Common myeloid progenitor, CD34-positive (primary cell): Measurements from ENCODE around the gene UBL5.

Source experiments
- CTCF ChIA-PET: fragments of 350-600 bp; sonication (Branson Sonifier 250); formaldehyde crosslinking; loops from one replicate; lab custom pipeline; 2021; ENCODE audit warnings: antibody characterized with exemption; lab: Charles Lee
- POLR2A ChIA-PET: fragments of 350-600 bp; sonication (Branson Sonifier 250); formaldehyde crosslinking; loops from one replicate; lab custom pipeline; 2021; ENCODE audit warnings: antibody characterized with exemption; lab: Charles Lee
- DNase-seq, 3 donors: peaks; one replicate each; pipeline versions ENCODE4 v3.0.0 to v3.0.0-alpha.2; 2013
- H3K27ac ChIP-seq, 2 experiments: 1 replicate in 1 of 2; 2 replicates in 1 of 2; pipeline ENCODE4 v1.7.0; 2013; ENCODE audit warnings: inconsistent platforms in 2 of 2, low read length in 2 of 2, mild to moderate bottlenecking in 2 of 2, low read depth in 1 of 2, moderate library complexity in 1 of 2; ENCODE audit not compliant: severe bottlenecking in 2 of 2, insufficient read depth in 1 of 2, poor library complexity in 1 of 2
- H3K27me3 ChIP-seq, 5 experiments: replicated peaks in 2 of 5; 1 replicate in 3 of 5; 2 replicates in 2 of 5; pipeline versions ENCODE4 v1.6.1 to v1.7.0; 2013; ENCODE audit warnings: low read length in 4 of 5, mild to moderate bottlenecking in 2 of 5, moderate library complexity in 2 of 5, inconsistent platforms in 1 of 5; ENCODE audit not compliant: insufficient read depth in 5 of 5, control insufficient read depth in 4 of 5
- H3K36me3 ChIP-seq, 4 experiments: 1 replicate in 2 of 4; 2 replicates in 2 of 4; pipeline versions ENCODE4 v1.6.1 to v1.7.0; 2013; ENCODE audit warnings: low read length in 3 of 4, control low read depth in 1 of 4, mild to moderate bottlenecking in 1 of 4; ENCODE audit not compliant: control insufficient read depth in 4 of 4, insufficient read depth in 4 of 4
- H3K4me1 ChIP-seq, 4 experiments: 1 replicate in 3 of 4; 2 replicates in 1 of 4; pipeline versions ENCODE4 v1.6.1 to v1.7.1; 2013; ENCODE audit warnings: low read length in 3 of 4, mild to moderate bottlenecking in 3 of 4, control low read depth in 1 of 4, inconsistent platforms in 1 of 4, moderate library complexity in 1 of 4; ENCODE audit not compliant: control insufficient read depth in 4 of 4, insufficient read depth in 4 of 4; ENCODE audit errors: control extremely low read depth in 1 of 4
- H3K4me3 ChIP-seq, 7 experiments: 1 replicate in 4 of 7; 2 replicates in 3 of 7; pipeline versions ENCODE4 v1.5.1 to v1.7.0; 2013; ENCODE audit warnings: mild to moderate bottlenecking in 7 of 7, low read length in 6 of 7, moderate library complexity in 6 of 7, inconsistent platforms in 2 of 7, low read depth in 2 of 7, control low read depth in 1 of 7; ENCODE audit not compliant: insufficient read depth in 4 of 7, control insufficient read depth in 1 of 7; ENCODE audit errors: extremely low read depth in 1 of 7
- H3K9me3 ChIP-seq, 5 experiments: 1 replicate in 4 of 5; 2 replicates in 1 of 5; pipeline versions ENCODE4 v1.6.1 to v1.7.1; 2013; ENCODE audit warnings: low read length in 4 of 5, mild to moderate bottlenecking in 2 of 5, inconsistent platforms in 1 of 5, low read depth in 1 of 5, moderate library complexity in 1 of 5; ENCODE audit not compliant: control insufficient read depth in 4 of 5, insufficient read depth in 2 of 5; ENCODE audit errors: control extremely low read depth in 1 of 5
- WGBS: methylation state at CpG from one replicate; pipeline ENCODE4 v1.1.5; 2013; ENCODE audit not compliant: insufficient coverage; 5-methylcytosine and 5-hydroxymethylcytosine counted together

The UBL5 gene

DNA sequence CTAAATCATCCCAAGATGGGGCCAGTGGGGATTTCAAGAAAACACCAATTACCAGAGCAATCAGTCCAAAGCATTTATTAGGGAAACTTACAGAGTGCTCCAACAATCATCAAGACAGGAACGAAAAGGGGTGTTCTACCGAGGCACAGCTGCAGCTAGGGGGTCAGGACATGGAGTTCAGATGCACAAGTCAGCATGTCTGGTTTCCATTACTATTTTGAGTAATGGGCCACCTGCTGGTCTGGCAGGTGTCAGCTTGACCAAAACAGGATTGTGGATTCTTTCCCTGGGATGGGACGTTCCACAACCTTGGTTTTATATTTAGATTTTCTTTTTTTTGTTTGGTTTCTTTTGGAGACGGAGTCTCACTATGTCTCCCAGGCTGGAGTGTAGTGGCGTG, 3.9 kb upstream of the UBL5 start:
- 100% methylated on average over 3 of the region's 5 CpGs for WGBS
- CTCF ChIA-PET: no interaction called here

GRCh38 chr19:9828551-9829063, 889 bp downstream of the UBL5 start:
- DNase-seq: no peak
- Histone ChIP-seq H3K4me1 (peaks cover 5 to 24% (median 16%) of the 10 kb centered on the region in 4 experiments), H3K36me3 (peaks cover 0 to 16% (median 11%) of the 10 kb centered on the region in 4 experiments), H3K27me3 (no peaks in the 10 kb centered on the region), H3K4me3 (peak overlapping the region; percentile 75 to 99 (median 94)), H3K9me3 (no peaks in the 10 kb centered on the region), H3K27ac (peak overlapping the region in 1 of 2 experiments; percentile 90)
- ChIA-PET CTCF (no interaction called here), POLR2A (interaction anchor here (0.6 to 1.9 kb wide), 2 partner anchors 10 to 36 kb away, joined by 4 to 6 read pairs; partner anchors contain the start of gene FBXL12)
- WGBS: 48% methylated on average over 11 of the region's 13 CpGs

More for the DNA sequence above, 3.9 kb upstream of the UBL5 start:
- Histone ChIP-seq H3K27ac (no peak overlapping the region), H3K36me3 (peaks cover 0 to 2% (median 1%) of the 10 kb centered on the region in 4 experiments), H3K27me3 (no peaks in the 10 kb centered on the region), H3K9me3 (no peaks in the 10 kb centered on the region), H3K4me1 (peaks cover 5 to 27% (median 20%) of the 10 kb centered on the region in 4 experiments), H3K4me3 (no peak overlapping the region)
- POLR2A ChIA-PET: no interaction called here
- DNase-seq: no peak

GRCh38 chr19:9834307-9834725, 6.6 kb downstream of the UBL5 start:
- Histone ChIP-seq H3K9me3 (no peaks in the 10 kb centered on the region), H3K36me3 (peaks cover 0 to 29% (median 17%) of the 10 kb centered on the region in 4 experiments), H3K4me1 (peaks cover 5 to 15% (median 12%) of the 10 kb centered on the region in 4 experiments), H3K27ac (no peak overlapping the region), H3K27me3 (no peaks in the 10 kb centered on the region), H3K4me3 (peak overlapping the region in 6 of 7 experiments; percentile 67 to 99 (median 82))
- ChIA-PET CTCF (interaction anchor here (0.6 kb wide), 1 partner anchor 373 kb away, joined by 3 read pairs; no protein-coding TSS in a partner anchor), POLR2A (no interaction called here)
- 81% methylated on average over 3 of the region's 6 CpGs for WGBS
- no peak for DNase-seq

GRCh38 chr19:9834726-9835506, 7.2 kb downstream of the UBL5 start, which contains the start of gene PIN1:
Gene PIN1, plus strand, starts transcription at chr19:9835318. Its CDS starts 27 bp downstream, at chr19:9835345.
- ChIA-PET CTCF (interaction anchor here (0.6 kb wide), 1 partner anchor 372 kb away, joined by 3 read pairs; no protein-coding TSS in a partner anchor), POLR2A (interaction anchor here (0.6 kb wide), 2 partner anchors 36 to 807 kb away, joined by 3 to 4 read pairs; no protein-coding TSS in a partner anchor)
- under 1% methylated on average over 67 of the region's 73 CpGs for WGBS
- peaks cover 0 to 31% (median 19%) of the 10 kb centered on the region in 4 experiments for H3K36me3 ChIP-seq
- no peaks in the 10 kb centered on the region for H3K9me3 ChIP-seq
- DNase-seq: peak; percentile 98 to 99 (median 99)
- peak within 1 kb of the TSS; percentile 67 to 99 (median 80) for H3K4me3 ChIP-seq
- H3K27ac ChIP-seq: peak within 1 kb of the TSS in 1 of 2 experiments; percentile 77
- peaks cover 5 to 14% (median 12%) of the 10 kb centered on the region in 4 experiments for H3K4me1 ChIP-seq
- no peaks in the 10 kb centered on the region for H3K27me3 ChIP-seq

GRCh38 chr19:9835507-9835949, 7.8 kb downstream of the UBL5 start:
- Histone ChIP-seq H3K4me1 (peaks cover 5 to 14% (median 12%) of the 10 kb centered on the region in 4 experiments), H3K27me3 (no peaks in the 10 kb centered on the region), H3K36me3 (peaks cover 0 to 28% (median 19%) of the 10 kb centered on the region in 4 experiments), H3K4me3 (peak overlapping the region; percentile 67 to 99 (median 80)), H3K9me3 (no peaks in the 10 kb centered on the region), H3K27ac (peak overlapping the region in 1 of 2 experiments; percentile 77)
- WGBS: 5% methylated on average over 24 of the region's 28 CpGs
- ChIA-PET POLR2A (interaction anchor here (0.6 kb wide), 2 partner anchors 36 to 807 kb away, joined by 3 to 4 read pairs; no protein-coding TSS in a partner anchor), CTCF (no interaction called here)
- DNase-seq: no peak

GRCh38 chr19:9836021-9836420, 8.3 kb downstream of the UBL5 start:
- peaks cover 5 to 14% (median 12%) of the 10 kb centered on the region in 4 experiments for H3K4me1 ChIP-seq
- no peaks in the 10 kb centered on the region for H3K9me3 ChIP-seq
- 9% methylated on average over 3 of the region's 5 CpGs for whole genome bisulfite sequencing
- peaks cover 0 to 31% (median 23%) of the 10 kb centered on the region in 4 experiments for H3K36me3 ChIP-seq
- CTCF ChIA-PET: interaction anchor here (2.6 kb wide), 1 partner anchor 11 kb away, joined by 11 read pairs; no protein-coding TSS in a partner anchor
- POLR2A ChIA-PET: no interaction called here
- DNase-seq: peak in 2 of 3 donors; percentile 35 to 44
- peak overlapping the region; percentile 67 to 99 (median 80) for H3K4me3 ChIP-seq
- H3K27me3 ChIP-seq: no peaks in the 10 kb centered on the region
- H3K27ac ChIP-seq: peak overlapping the region in 1 of 2 experiments; percentile 77
